SK-N-SH (cell line): Measurements from ENCODE around the gene N4BP2L2. TPM values are rescaled to one million over a fixed set of nuclear protein-coding genes. Genes with fewer than 3 reads are reported as not detected.

Source experiments
- CTCF ChIA-PET: fragments of 300-600, 350-600 bp; formaldehyde crosslinking; extraction: SDS; loops from one replicate; lab custom pipeline; 2021; lab: Yijun Ruan, JAX
- POLR2A ChIA-PET: fragments of 350-600 bp; sonication (Branson Sonifier 250); formaldehyde crosslinking; extraction: SDS; loops from one replicate; lab custom pipeline; 2020; ENCODE audit warnings: antibody characterized with exemption, inconsistent platforms; lab: Yijun Ruan, JAX
- DNase-seq: peaks from one replicate; pipeline ENCODE4 v3.0.0; 2012
- H2AFZ ChIP-seq: fragments of 200-600 bp; sonication (generic); 2 replicates; pipeline ENCODE4 v1.8.1; 2016; ENCODE audit warnings: antibody characterized with exemption, mild to moderate bottlenecking, low read depth
- H3F3A ChIP-seq: fragments of 200-600 bp; sonication (generic); replicated peaks from 2 replicates; pipeline ENCODE3; 2016; ENCODE audit warnings: antibody characterized with exemption, mild to moderate bottlenecking; ENCODE audit not compliant: insufficient read depth
- H3K27ac ChIP-seq, 2 experiments: fragments of 200-500 bp in 1 of 2; fragments of 200-600 bp in 1 of 2; sonication (Bioruptor generic) in 1 of 2; sonication (generic), shearing (Covaris generic) in 1 of 2; 2 replicates each; pipeline versions ENCODE4 v1.5.1 to v1.6.1; 2014 to 2016; ENCODE audit warnings: low read depth in 2 of 2, inconsistent platforms in 1 of 2, low read length in 1 of 2, mild to moderate bottlenecking in 1 of 2, mixed read lengths in 1 of 2
- H3K27me3 ChIP-seq: fragments of 200-600 bp; sonication (generic), shearing (Covaris generic); 2 replicates; pipeline ENCODE4 v1.6.1; 2016; ENCODE audit warnings: mixed run types; ENCODE audit not compliant: insufficient read depth
- H3K36me3 ChIP-seq, 2 experiments: fragments of 200-500 bp in 1 of 2; fragments of 200-600 bp in 1 of 2; sonication (Bioruptor generic) in 1 of 2; sonication (generic) in 1 of 2; replicated peaks in 1 of 2; 2 replicates each; pipeline versions ENCODE3 to v1.5.1; 2014 to 2016; ENCODE audit warnings: low read length in 1 of 2, mild to moderate bottlenecking in 1 of 2; ENCODE audit not compliant: insufficient read depth in 2 of 2, control insufficient read depth in 1 of 2
- H3K4me1 ChIP-seq, 2 experiments: fragments of 200-500 bp in 1 of 2; fragments of 200-600 bp in 1 of 2; sonication (Bioruptor generic) in 1 of 2; sonication (generic), shearing (Covaris generic) in 1 of 2; 2 replicates each; pipeline versions ENCODE4 v1.5.1 to v1.6.1; 2014 to 2016; ENCODE audit warnings: low read depth in 1 of 2, low read length in 1 of 2, mixed run types in 1 of 2; ENCODE audit not compliant: insufficient read depth in 2 of 2, control insufficient read depth in 1 of 2
- H3K4me2 ChIP-seq: fragments of 200-600 bp; sonication (generic), shearing (Covaris generic); 2 replicates; pipeline ENCODE4 v1.6.1; 2017; ENCODE audit warnings: mixed run types
- H3K4me3 ChIP-seq, 2 experiments: fragments of 200-500 bp in 1 of 2; fragments of 200-600 bp in 1 of 2; sonication (Bioruptor generic) in 1 of 2; sonication (generic), shearing (Covaris generic) in 1 of 2; 2 replicates each; pipeline versions ENCODE4 v1.5.1 to v1.8.1; 2014 to 2016; ENCODE audit warnings: low read depth in 2 of 2, inconsistent platforms in 1 of 2, low read length in 1 of 2, mild to moderate bottlenecking in 1 of 2, mixed read lengths in 1 of 2, moderate library complexity in 1 of 2
- H3K79me2 ChIP-seq: fragments of 200-600 bp; sonication (generic); 2 replicates; pipeline ENCODE4 v1.8.1; 2017; ENCODE audit warnings: mild to moderate bottlenecking; ENCODE audit not compliant: insufficient read depth
- H3K9ac ChIP-seq: fragments of 200-600 bp; sonication (generic); 2 replicates; pipeline ENCODE4 v1.6.1; 2017; ENCODE audit warnings: mixed run types
- H3K9me2 ChIP-seq: fragments of 200-600 bp; sonication (generic); 2 replicates; pipeline ENCODE4 v1.6.1; 2017; ENCODE audit warnings: mixed run types
- H3K9me3 ChIP-seq: fragments of 200-600 bp; sonication (generic); 2 replicates; pipeline ENCODE4 v1.6.1; 2017; ENCODE audit warnings: mixed run types, mild to moderate bottlenecking, moderate library complexity
- H4K20me1 ChIP-seq: fragments of 200-600 bp; sonication (generic); 2 replicates; pipeline ENCODE4 v1.6.1; 2017; ENCODE audit warnings: mild to moderate bottlenecking, mixed run types; ENCODE audit not compliant: insufficient read depth
- ELF1 ChIP-seq: IDR thresholded peaks from 2 replicates; pipeline ENCODE4 v1.4.0; 2012
- EZH2phosphoT487 ChIP-seq: fragments of 200-600 bp; sonication (generic); IDR thresholded peaks from 2 replicates; pipeline ENCODE4 v1.6.1; 2017; ENCODE audit warnings: low read depth, mixed run types, mild to moderate bottlenecking, antibody characterized with exemption, moderate library complexity, borderline replicate concordance
- FOSL2 ChIP-seq: IDR thresholded peaks from 2 replicates; pipeline ENCODE4 v1.4.0; 2012; ENCODE audit warnings: low read depth, mild to moderate bottlenecking, moderate library complexity, borderline replicate concordance
- FOXJ3 ChIP-seq: sonication (generic); formaldehyde crosslinking; IDR thresholded peaks from 2 replicates; pipeline ENCODE4 v1.5.1; 2020; ENCODE audit warnings: mild to moderate bottlenecking, missing genetic modification reagents
- MXI1 ChIP-seq: IDR thresholded peaks from 2 replicates; pipeline ENCODE4 v1.6.1; 2012; ENCODE audit warnings: mild to moderate bottlenecking, low read depth, low read length, improper control_type of control experiment
- NFIC ChIP-seq: IDR thresholded peaks from 2 replicates; pipeline ENCODE4 v1.4.0; 2012; ENCODE audit warnings: borderline replicate concordance
- NRF1 ChIP-seq: IDR thresholded peaks from 2 replicates; pipeline ENCODE4 v1.6.1; 2012; ENCODE audit warnings: low read depth, mild to moderate bottlenecking, low read length
- RAD21 ChIP-seq: IDR thresholded peaks from 2 replicates; pipeline ENCODE4 v1.6.1; 2012; ENCODE audit warnings: mild to moderate bottlenecking, low read length
- RCOR1 ChIP-seq: fragments of 150-350 bp; IDR thresholded peaks from 2 replicates; pipeline ENCODE4 v1.6.1; 2017; ENCODE audit warnings: antibody characterized with exemption, low read length
- RXRA ChIP-seq: IDR thresholded peaks from 2 replicates; pipeline ENCODE4 v1.4.0; 2012; ENCODE audit warnings: low read depth, mild to moderate bottlenecking, borderline replicate concordance
- SIN3A ChIP-seq: IDR thresholded peaks from 2 replicates; pipeline ENCODE4 v1.6.1; 2012; ENCODE audit warnings: low read depth, mild to moderate bottlenecking, low read length, moderate library complexity, borderline replicate concordance
- SMC3 ChIP-seq: IDR thresholded peaks from 2 replicates; pipeline ENCODE4 v1.6.1; 2012; ENCODE audit warnings: low read depth, low read length, improper control_type of control experiment
- TEAD4 ChIP-seq: IDR thresholded peaks from 2 replicates; pipeline ENCODE4 v1.4.0; 2012; ENCODE audit warnings: mild to moderate bottlenecking, borderline replicate concordance; ENCODE audit not compliant: insufficient read depth
- WGBS: methylation state at CpG from one replicate; pipeline ENCODE4 v1.1.6; 2017; ENCODE audit warnings: low lambda C conversion rate; 5-methylcytosine and 5-hydroxymethylcytosine counted together
- polyA plus RNA-seq, 3 experiments: library from polyadenylated mRNA; depleted of rRNA; stranded (reverse); fragments of >200 nt; gene quantifications; 2 replicates each; pipeline ENCODE4 v1.2.3, GENCODE V29; 2012
- TF ChIP-seq, protein P1 (sequence below): fragments of 150-350 bp; IDR thresholded peaks from 2 replicates; pipeline ENCODE4 v1.6.1; 2017; ENCODE audit warnings: antibody characterized with exemption, low read length, low read depth, borderline replicate concordance
- TF ChIP-seq, protein P2 (sequence below): IDR thresholded peaks from 2 replicates; pipeline ENCODE4 v1.6.1; 2012; ENCODE audit warnings: mild to moderate bottlenecking, low read depth, low read length, moderate library complexity
- TF ChIP-seq, protein P3 (sequence below): IDR thresholded peaks from 2 replicates; pipeline ENCODE4 v1.4.0; 2012; ENCODE audit warnings: low read depth

N4BP2L2 gene
- polyA plus RNA-seq, 1 of the 3 experiments (the other 2 are of a cell fraction) = 16.0 TPM

DNA sequence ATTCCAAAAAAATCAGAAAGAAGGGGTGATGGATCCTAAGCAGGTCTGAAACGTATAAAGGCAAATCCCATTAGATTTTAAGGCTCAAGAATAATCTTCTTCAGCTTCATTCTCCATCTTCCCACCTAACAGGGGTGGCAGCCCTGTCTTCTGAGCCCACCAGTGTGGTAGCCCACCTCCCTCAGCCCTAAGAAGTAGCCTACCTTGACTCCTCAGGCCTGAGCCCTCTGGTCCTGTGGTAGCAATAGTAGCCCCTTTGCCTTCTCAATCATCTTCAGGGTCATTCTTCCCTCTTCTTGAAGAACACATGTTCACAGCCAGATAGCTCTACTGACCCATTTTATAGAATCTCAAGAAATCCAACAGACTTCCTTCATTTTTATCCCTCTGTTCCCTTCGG, 33.7 kb downstream of the N4BP2L2 start:
- POLR2A ChIA-PET = no interaction called here
- Histone ChIP-seq H3K9ac (no peak overlapping the region), H4K20me1 (no peaks in the 10 kb centered on the region), H3K36me3 (peaks cover 26 to 44% of the 10 kb centered on the region in 2 experiments), H3K27ac (no peak overlapping the region), H3K79me2 (no peaks in the 10 kb centered on the region), H3K9me3 (no peaks in the 10 kb centered on the region), H3K9me2 (no peaks in the 10 kb centered on the region), H3K4me2 (no peak overlapping the region), H3K27me3 (no peaks in the 10 kb centered on the region), H3K4me1 (no peaks in the 10 kb centered on the region; a peak in 2 of 4 replicates), H2AFZ (no peak overlapping the region), H3K4me3 (no peak overlapping the region), H3F3A (peaks cover 5% of the 10 kb centered on the region)
- 97% methylated on average over 2 of the region's 2 CpGs for whole genome bisulfite sequencing
- CTCF ChIA-PET = no interaction called here
- no peak for DNase-seq
- TF ChIP-seq NRF1 = no peak
- TF ChIP-seq, protein P1, sequence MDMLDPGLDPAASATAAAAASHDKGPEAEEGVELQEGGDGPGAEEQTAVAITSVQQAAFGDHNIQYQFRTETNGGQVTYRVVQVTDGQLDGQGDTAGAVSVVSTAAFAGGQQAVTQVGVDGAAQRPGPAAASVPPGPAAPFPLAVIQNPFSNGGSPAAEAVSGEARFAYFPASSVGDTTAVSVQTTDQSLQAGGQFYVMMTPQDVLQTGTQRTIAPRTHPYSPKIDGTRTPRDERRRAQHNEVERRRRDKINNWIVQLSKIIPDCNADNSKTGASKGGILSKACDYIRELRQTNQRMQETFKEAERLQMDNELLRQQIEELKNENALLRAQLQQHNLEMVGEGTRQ = no peak
- no peak for TF ChIP-seq ELF1
- no peak for TF ChIP-seq SMC3
- TF ChIP-seq SIN3A = no peak
- TF ChIP-seq NFIC = no peak
- TF ChIP-seq MXI1 = no peak
- no peak for TF ChIP-seq FOXJ3 (CRISPR knock-in tag)
- no peak for TF ChIP-seq RCOR1
- TF ChIP-seq TEAD4 = no peak
- TF ChIP-seq FOSL2 = no peak
- TF ChIP-seq RAD21 = no peak
- TF ChIP-seq, protein P2, sequence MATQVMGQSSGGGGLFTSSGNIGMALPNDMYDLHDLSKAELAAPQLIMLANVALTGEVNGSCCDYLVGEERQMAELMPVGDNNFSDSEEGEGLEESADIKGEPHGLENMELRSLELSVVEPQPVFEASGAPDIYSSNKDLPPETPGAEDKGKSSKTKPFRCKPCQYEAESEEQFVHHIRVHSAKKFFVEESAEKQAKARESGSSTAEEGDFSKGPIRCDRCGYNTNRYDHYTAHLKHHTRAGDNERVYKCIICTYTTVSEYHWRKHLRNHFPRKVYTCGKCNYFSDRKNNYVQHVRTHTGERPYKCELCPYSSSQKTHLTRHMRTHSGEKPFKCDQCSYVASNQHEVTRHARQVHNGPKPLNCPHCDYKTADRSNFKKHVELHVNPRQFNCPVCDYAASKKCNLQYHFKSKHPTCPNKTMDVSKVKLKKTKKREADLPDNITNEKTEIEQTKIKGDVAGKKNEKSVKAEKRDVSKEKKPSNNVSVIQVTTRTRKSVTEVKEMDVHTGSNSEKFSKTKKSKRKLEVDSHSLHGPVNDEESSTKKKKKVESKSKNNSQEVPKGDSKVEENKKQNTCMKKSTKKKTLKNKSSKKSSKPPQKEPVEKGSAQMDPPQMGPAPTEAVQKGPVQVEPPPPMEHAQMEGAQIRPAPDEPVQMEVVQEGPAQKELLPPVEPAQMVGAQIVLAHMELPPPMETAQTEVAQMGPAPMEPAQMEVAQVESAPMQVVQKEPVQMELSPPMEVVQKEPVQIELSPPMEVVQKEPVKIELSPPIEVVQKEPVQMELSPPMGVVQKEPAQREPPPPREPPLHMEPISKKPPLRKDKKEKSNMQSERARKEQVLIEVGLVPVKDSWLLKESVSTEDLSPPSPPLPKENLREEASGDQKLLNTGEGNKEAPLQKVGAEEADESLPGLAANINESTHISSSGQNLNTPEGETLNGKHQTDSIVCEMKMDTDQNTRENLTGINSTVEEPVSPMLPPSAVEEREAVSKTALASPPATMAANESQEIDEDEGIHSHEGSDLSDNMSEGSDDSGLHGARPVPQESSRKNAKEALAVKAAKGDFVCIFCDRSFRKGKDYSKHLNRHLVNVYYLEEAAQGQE = no peak
- TF ChIP-seq, protein P3, sequence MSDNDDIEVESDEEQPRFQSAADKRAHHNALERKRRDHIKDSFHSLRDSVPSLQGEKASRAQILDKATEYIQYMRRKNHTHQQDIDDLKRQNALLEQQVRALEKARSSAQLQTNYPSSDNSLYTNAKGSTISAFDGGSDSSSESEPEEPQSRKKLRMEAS = no peak
- TF ChIP-seq EZH2phosphoT487 = no peak
- TF ChIP-seq RXRA = no peak
